WERI-Rb-1 (cell line): Measurements from ENCODE around the gene HINT3.
A peak's percentile ranks its signal among the peaks of the same experiment; 100 is the strongest.
"Not testable (repeated sequence)": the region's sequence is repeated elsewhere in the genome, so short reads cannot be mapped to it uniquely, and the experiment has no call there.

Experiments
- DNase-seq: peaks from one replicate; pipeline ENCODE4 v3.0.0-alpha.2; 2020
- H3K27ac ChIP-seq: fragments of 250-450 bp; sonication (Bioruptor Pico); 2 replicates; pipeline ENCODE4 v1.5.1; 2020; ENCODE audit warnings: mild to moderate bottlenecking, moderate library complexity
- H3K27me3 ChIP-seq: fragments of 250-450 bp; sonication (Bioruptor Pico); 2 replicates; pipeline ENCODE4 v1.5.1; 2021; ENCODE audit warnings: mild to moderate bottlenecking, low read depth, moderate library complexity; ENCODE audit not compliant: insufficient read depth, severe bottlenecking
- H3K36me3 ChIP-seq: fragments of 250-450 bp; sonication (Bioruptor Pico); 2 replicates; pipeline ENCODE4 v1.5.1; 2020; ENCODE audit warnings: mild to moderate bottlenecking, moderate library complexity
- H3K4me3 ChIP-seq: 2 replicates; pipeline ENCODE4 v1.5.1; 2011; ENCODE audit warnings: low read depth, mild to moderate bottlenecking, control low read depth, low read length
- H3K9me3 ChIP-seq: fragments of 250-450 bp; sonication (Bioruptor Pico); 2 replicates; pipeline ENCODE4 v1.5.1; 2021; ENCODE audit warnings: mild to moderate bottlenecking, moderate library complexity; ENCODE audit not compliant: severe bottlenecking
- TF ChIP-seq, protein P1 (sequence below): IDR thresholded peaks from 2 replicates; pipeline ENCODE4 v1.5.1; 2011; ENCODE audit warnings: low read depth, mild to moderate bottlenecking, control low read depth, inconsistent platforms, low read length

HINT3 gene

DNA sequence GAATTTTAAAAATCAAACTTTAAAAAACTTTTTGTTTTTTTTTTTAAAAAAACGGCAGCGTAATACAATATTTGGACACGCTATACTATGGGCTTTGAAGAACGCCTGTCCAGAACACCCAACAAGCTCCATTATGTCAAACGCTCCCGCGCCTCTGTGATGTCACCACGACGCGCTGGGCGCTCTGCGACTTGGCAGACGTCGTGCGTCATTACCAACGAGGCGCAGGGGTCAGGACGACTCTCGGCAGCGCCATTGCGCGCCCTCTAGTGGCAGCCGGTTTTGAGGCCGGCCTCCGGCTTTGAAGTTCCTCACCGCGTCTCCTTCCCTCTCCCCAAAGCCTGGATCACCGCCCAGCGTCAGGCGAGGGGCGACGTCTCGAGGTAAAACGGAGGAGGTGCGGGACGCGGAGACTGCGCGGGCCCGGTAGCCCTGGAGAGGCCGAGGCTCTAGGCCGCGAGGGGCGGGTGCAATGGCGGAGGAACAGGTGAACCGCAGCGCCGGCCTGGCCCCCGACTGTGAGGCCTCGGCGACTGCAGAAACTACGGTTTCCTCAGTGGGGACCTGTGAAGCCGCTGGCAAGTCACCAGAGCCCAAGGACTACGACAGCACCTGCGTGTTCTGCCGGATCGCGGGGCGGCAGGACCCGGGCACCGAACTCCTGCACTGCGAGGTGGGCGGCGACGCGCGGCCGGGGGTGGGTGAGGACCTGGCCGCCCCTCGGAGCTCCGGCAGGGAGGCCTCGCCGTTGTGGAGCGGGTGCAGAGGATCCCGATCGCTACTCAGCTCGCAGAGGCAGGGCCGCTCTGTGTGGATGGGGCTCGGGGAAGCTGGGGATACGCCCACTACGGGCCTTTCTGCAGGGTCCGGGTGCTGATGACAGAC, at the start of gene HINT3:
Gene HINT3, plus strand, starts transcription at position 265 of the 885 bp plus-strand sequence. Its CDS starts 208 bp downstream, at position 473.
- Histone ChIP-seq H3K27me3 (no peaks in the 10 kb centered on the region), H3K4me3 (peak within 1 kb of the TSS; percentile 92), H3K27ac (peak within 1 kb of the TSS; percentile 71), H3K9me3 (no peaks in the 10 kb centered on the region), H3K36me3 (no peaks in the 10 kb centered on the region)
- TF ChIP-seq, protein P1, sequence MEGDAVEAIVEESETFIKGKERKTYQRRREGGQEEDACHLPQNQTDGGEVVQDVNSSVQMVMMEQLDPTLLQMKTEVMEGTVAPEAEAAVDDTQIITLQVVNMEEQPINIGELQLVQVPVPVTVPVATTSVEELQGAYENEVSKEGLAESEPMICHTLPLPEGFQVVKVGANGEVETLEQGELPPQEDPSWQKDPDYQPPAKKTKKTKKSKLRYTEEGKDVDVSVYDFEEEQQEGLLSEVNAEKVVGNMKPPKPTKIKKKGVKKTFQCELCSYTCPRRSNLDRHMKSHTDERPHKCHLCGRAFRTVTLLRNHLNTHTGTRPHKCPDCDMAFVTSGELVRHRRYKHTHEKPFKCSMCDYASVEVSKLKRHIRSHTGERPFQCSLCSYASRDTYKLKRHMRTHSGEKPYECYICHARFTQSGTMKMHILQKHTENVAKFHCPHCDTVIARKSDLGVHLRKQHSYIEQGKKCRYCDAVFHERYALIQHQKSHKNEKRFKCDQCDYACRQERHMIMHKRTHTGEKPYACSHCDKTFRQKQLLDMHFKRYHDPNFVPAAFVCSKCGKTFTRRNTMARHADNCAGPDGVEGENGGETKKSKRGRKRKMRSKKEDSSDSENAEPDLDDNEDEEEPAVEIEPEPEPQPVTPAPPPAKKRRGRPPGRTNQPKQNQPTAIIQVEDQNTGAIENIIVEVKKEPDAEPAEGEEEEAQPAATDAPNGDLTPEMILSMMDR, result peak; percentile 97
- DNase-seq, result peak; percentile 98

DNA sequence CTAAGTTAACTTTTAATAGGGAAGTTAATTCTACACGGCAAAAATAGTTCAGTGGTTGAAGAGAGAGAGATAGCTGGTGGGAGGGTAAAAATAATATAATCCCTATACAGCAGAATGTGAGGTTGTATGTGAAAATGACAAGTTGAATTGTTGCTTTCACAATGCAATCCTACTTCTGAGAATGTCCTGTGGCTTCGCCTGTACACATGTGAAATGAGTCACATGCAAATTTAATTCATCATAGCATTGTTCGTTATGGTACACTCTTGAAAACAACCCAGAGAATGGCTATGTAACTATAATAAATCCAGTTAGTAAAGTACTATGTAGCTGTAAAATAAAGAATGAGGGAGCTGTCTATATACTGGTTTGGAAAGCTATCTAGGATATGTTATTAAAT, 46.0 kb upstream of the HINT3 start:
- H3K9me3 ChIP-seq, result no peaks in the 10 kb centered on the region
- peak overlapping the region; percentile 51 for H3K27ac ChIP-seq
- no peaks in the 10 kb centered on the region for H3K36me3 ChIP-seq
- TF ChIP-seq, protein P1, result no peak
- no peaks in the 10 kb centered on the region for H3K27me3 ChIP-seq
- no peak for DNase-seq
- no peak overlapping the region for H3K4me3 ChIP-seq

DNA sequence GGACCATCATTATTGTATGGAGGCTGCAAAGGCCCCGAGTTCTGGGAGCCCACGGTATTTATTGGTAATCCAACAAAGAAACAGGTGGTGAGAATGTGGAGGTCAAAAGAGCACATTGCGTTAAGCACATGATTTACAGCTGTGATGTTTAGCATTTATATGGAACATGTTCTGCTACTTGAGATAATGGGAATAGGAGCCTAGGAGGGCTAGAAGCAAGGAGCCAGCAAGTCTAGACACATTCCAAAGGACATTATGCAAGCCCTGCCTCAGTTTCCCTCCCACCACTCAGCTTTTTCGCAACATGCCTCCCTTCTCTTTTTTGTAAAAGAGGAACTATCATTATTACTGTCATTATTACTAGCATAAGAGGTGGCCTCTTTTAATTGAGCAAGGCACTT, 45.5 kb upstream of the HINT3 start:
- peak overlapping the region; percentile 51 for H3K27ac ChIP-seq
- H3K4me3 ChIP-seq, H3K36me3 ChIP-seq, H3K27me3 ChIP-seq, H3K9me3 ChIP-seq: not testable (repeated sequence)
- peak; percentile 30 for DNase-seq

DNA sequence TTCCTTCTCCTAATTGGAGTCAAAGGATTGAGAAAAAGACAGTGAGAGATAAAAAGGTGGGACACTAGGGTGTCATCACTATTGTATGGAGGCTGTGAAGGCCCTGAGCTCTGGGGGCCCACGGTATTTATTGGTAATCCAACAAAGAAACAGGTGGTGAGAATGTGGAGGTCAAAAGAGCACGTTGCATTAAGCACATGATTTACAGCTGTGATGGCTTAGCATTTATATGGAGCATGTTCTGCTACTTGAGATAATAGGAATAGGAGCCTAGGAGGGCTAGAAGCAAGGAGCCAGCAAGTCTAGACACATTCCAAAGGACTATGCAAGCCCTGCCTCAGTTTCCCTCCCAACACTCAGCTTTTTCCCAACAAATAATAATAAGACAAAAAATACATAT, 44.1 kb upstream of the HINT3 start:
- not testable (repeated sequence) for H3K4me3 ChIP-seq
- peak; percentile 43 for DNase-seq
- H3K27ac ChIP-seq, result peak overlapping the region; percentile 36

DNA sequence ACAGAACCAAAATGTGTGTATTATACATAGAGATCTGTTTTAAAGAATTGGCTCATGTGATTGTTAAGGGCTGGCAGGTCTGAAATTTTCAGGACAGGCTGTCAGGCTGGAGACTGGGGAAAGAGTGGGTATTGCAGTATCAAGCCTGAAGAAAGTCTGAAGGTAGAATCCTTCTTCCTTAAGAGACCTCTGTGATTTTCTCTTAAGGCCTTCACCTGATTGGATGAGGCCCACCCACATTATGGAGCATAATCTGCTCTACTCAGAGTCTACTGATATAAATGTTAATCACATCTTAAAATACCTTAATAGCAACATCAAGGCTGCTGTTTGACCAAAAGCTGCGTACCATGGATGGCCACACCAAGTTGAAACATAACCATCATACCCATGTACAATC, 43.4 kb upstream of the HINT3 start:
- no peaks in the 10 kb centered on the region for H3K36me3 ChIP-seq
- DNase-seq, result no peak
- no peak overlapping the region for H3K4me3 ChIP-seq
- no peaks in the 10 kb centered on the region for H3K9me3 ChIP-seq
- H3K27ac ChIP-seq, result peak overlapping the region; percentile 36; the same call in 1 of the 2 replicates
- TF ChIP-seq, protein P1, result no peak
- H3K27me3 ChIP-seq, result no peaks in the 10 kb centered on the region

More for the DNA sequence above, 44.1 kb upstream of the HINT3 start:
- H3K9me3 ChIP-seq, H3K27me3 ChIP-seq, H3K36me3 ChIP-seq: not testable (repeated sequence)

DNA sequence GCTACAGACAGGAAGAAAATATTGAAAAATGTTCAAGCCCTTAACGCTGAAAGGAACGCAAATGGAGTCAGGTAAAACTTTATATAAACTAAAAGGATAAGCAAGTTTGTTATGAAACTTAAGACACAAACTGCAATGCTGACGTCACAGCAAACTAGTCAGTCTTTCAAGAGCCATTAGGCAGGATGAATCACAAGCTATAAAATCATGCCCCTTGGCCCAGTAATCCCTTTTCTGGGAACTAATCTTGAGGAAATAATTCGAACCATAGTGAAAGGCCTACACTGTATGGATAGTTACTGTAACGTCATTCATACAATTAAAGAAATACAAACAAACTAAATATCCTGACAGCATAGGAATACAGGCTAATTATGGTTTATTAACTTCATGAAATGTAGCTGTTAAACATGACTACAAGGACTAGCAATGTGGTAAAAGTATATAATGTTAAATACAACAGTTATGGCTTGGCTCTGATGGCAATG, 42.7 kb upstream of the HINT3 start:
- Histone ChIP-seq H3K27ac (no peak overlapping the region), H3K4me3 (no peak overlapping the region), H3K36me3 (no peaks in the 10 kb centered on the region), H3K9me3 (no peaks in the 10 kb centered on the region), H3K27me3 (no peaks in the 10 kb centered on the region)
- DNase-seq, result no peak
- TF ChIP-seq, protein P1, result no peak
